Transverse colon (tissue), 4 donors: ENCODE data around the gene LSM12.

Experiments used
- CTCF ChIP-seq, 5 experiments: fragments of 200-600 bp in 3 of 5; fragments of 450-650 bp in 2 of 5; sonication (generic) in 3 of 5; IDR thresholded peaks; 1 replicate in 2 of 5; 2 replicates in 3 of 5; pipeline ENCODE4 v1.5.1; 2016 to 2017; ENCODE audit warnings: antibody characterized with exemption in 5 of 5, inconsistent platforms in 3 of 5, mild to moderate bottlenecking in 2 of 5, moderate library complexity in 1 of 5
- EP300 ChIP-seq: sonication (generic); formaldehyde crosslinking; IDR thresholded peaks from one replicate; pipeline ENCODE4 v1.6.1; 2017; ENCODE audit warnings: antibody characterized with exemption, low read depth
- POLR2A ChIP-seq: fragments of 450-650 bp; IDR thresholded peaks from one replicate; pipeline ENCODE4 v1.6.1; 2016; ENCODE audit warnings: antibody characterized with exemption, mild to moderate bottlenecking, moderate library complexity
- POLR2AphosphoS5 ChIP-seq, 3 donors: sonication (generic); formaldehyde crosslinking; IDR thresholded peaks; one replicate each; pipeline ENCODE4 v1.6.1; 2016; ENCODE audit warnings: antibody characterized with exemption in 3 of 3

GRCh38 chr17:44061446-44061845 is 5.0 kb downstream of the LSM12 start:
- TF ChIP-seq CTCF (IDR thresholded peaks at IDR 0.05): no peak
- no peak for TF ChIP-seq POLR2A
- TF ChIP-seq POLR2AphosphoS5 (IDR thresholded peaks at IDR 0.05): no peak
- no peak for TF ChIP-seq EP300
